NCI-H226 (cell line): ENCODE results near the gene TTC21A.

Source experiments
- DNase-seq: peaks from one replicate; pipeline ENCODE4 v3.0.0-alpha.2; 2015

The TTC21A gene

DNA sequence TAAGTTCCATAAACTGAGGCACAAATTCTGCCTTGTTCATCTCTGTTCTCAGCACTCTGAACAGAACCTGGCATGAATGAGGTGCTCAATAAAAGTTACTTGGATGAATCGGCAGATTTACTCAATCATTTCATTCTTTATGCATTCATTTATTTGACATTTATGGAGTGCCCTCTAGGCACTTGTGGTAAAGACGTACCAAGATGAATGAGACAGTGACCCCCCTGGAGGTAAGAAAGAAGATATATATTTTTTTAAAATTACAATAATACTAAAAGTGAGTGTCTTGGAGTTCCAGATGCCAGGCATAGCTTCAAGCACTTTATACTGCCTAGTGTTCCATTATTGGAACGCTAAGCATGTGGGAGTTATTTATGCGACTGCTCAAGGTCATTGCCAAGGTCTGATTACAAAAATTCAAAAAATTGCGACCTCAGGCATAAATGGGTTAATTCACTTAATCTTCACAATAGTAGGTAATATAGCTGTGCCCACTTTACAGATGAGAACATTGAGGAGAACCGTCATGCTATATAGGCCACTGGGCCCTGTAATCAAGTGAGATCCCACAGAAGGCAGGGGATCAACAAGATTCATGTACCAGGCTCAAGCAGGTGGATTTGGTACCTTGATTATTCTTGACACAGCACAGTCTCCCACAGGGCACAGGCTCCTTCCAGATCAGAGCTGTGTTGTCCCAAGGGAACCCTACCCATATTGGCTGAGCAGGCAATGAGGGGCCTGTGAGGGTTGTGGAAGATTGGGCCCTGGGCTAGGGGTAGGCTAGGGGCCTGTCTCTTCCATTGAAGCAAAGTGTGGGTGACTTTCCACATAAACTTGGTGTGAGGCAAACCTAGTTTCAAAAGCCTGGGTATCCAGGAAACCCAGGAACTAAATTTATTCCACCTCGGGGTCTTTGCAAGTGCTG is 74.2 kb downstream of the TTC21A start:
- no peak for DNase-seq

GRCh38 chr3:39183211-39184080 is 76.0 kb downstream of the TTC21A start:
- DNase-seq = no peak

GRCh38 chr3:39184081-39184967 is 76.8 kb downstream of the TTC21A start:
- no peak for DNase-seq

GRCh38 chr3:39184968-39185285 is 77.4 kb downstream of the TTC21A start:
- no peak for DNase-seq

- DNase-seq = no peak
Measured at GRCh38 chr3:39185326-39185958, 78.0 kb downstream of the TTC21A start.

DNA sequence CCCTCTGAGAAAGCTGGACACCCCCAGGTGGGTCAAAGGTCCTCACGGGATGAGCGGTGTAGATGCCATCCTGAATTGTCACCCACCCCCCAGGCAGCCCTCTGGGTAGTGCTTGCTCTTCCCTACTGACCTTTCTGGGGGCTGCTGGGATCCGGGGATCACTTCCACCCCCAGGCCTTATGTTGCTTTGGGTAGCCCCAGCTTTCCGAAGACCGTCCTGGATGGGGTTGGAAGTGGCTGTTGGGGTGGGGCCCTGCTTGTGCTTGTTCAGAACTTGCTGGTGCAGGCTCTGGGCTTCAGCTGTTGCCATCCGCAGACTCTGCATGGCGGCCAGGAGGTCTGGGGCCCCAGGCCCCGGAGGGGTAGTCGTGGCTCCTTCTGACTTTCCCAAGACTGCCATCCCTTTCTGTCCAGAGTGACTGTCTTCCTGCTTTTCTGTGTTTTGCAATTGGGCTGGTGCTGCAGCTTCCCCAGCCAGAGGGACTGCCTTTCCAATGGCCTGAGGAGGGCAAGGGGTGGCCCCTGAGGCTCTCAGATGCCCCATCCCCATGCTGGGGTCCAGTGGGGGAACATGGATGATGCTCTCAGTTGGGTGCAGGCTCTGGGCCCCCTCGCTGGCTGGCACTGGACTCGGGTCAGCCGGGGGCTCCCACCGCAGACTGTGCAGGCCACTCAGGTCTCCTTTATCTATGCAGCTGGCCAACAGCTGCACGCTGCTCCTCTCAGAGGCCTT is 78.6 kb downstream of the TTC21A start:
- DNase-seq = no peak

DNA sequence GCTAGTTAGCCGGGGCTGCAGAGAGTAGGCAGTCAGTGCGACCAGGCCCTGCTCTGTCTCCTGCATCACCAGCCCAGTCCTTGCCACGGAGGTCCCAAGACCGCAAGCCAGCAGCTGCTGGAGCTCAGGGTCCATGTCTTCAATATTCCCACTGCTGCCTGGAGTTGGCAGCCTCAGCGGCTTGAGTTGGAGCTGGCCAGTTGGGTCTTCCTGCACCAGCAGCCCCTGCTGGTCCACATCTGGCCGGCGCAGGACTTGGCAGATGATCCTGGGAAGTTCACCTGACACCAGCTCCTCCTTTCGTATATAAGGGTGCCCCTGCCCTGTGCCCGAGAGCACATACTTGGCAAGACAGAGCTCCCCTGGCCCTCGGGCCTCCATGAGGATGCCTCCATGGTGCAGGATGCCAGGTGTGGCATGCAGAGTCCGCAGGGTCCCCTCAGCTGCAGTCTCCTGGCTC is 79.2 kb downstream of the TTC21A start:
- DNase-seq = no peak

GRCh38 chr3:39187372-39188155 is 80.1 kb downstream of the TTC21A start:
- no peak for DNase-seq
